ENCODE results near the gene PAPLN.

The PAPLN gene

GRCh38 chr14:73243748-73244147 is 6.4 kb downstream of the PAPLN start:
- no peak for DNase-seq (ENCODE audit: insufficient read length, low spot score)

GRCh38 chr14:73244541-73245290 is 7.4 kb downstream of the PAPLN start:
- DNase-seq (ENCODE audit: insufficient read length, low spot score) (no peak), FAIRE-seq (no peak)

More at GRCh38 chr14:73243748-73244147, 6.4 kb downstream of the PAPLN start:
- FAIRE-seq = no peak

GRCh38 chr14:73245480-73246325 is 8.4 kb downstream of the PAPLN start:
- peak; percentile 40 for DNase-seq (ENCODE audit: insufficient read length, low spot score)
- FAIRE-seq = no peak

GRCh38 chr14:73246387-73247150 is 9.3 kb downstream of the PAPLN start:
- peak; percentile 67 for FAIRE-seq
- no peak for DNase-seq (ENCODE audit: insufficient read length, low spot score)

- peak; percentile 76 for FAIRE-seq
- DNase-seq (ENCODE audit: insufficient read length, low spot score) = no peak
Measured at GRCh38 chr14:73248108-73248868, 11.0 kb downstream of the PAPLN start.

- DNase-seq (ENCODE audit: insufficient read length, low spot score) (no peak), FAIRE-seq (no peak)
Measured at GRCh38 chr14:73249108-73249507, 11.8 kb downstream of the PAPLN start.

- DNase-seq (ENCODE audit: insufficient read length, low spot score) (no peak), FAIRE-seq (no peak)
Measured at GRCh38 chr14:73249564-73250316, 12.4 kb downstream of the PAPLN start.

- FAIRE-seq (no peak), DNase-seq (ENCODE audit: insufficient read length, low spot score) (no peak)
Measured at GRCh38 chr14:73250317-73250713, 13.0 kb downstream of the PAPLN start.

GRCh38 chr14:73250781-73251500 is 13.6 kb downstream of the PAPLN start:
- FAIRE-seq (no peak), DNase-seq (ENCODE audit: insufficient read length, low spot score) (no peak)

GRCh38 chr14:73251516-73252215 is 14.4 kb downstream of the PAPLN start:
- FAIRE-seq = no peak
- no peak for DNase-seq (ENCODE audit: insufficient read length, low spot score)

GRCh38 chr14:73252491-73253322 is 15.4 kb downstream of the PAPLN start:
- DNase-seq (ENCODE audit: insufficient read length, low spot score) (no peak), FAIRE-seq (no peak)

GRCh38 chr14:73253323-73253610 is 16.0 kb downstream of the PAPLN start:
- FAIRE-seq = no peak

GRCh38 chr14:73253721-73254120 is 16.4 kb downstream of the PAPLN start:
- DNase-seq (ENCODE audit: insufficient read length, low spot score) (no peak), FAIRE-seq (no peak)

More at GRCh38 chr14:73253323-73253610, 16.0 kb downstream of the PAPLN start:
- DNase-seq (ENCODE audit: insufficient read length, low spot score) = no peak

GRCh38 chr14:73254247-73255004 is 17.1 kb downstream of the PAPLN start:
- no peak for DNase-seq (ENCODE audit: insufficient read length, low spot score)
- no peak for FAIRE-seq

- DNase-seq (ENCODE audit: insufficient read length, low spot score) (no peak), FAIRE-seq (no peak)
Measured at GRCh38 chr14:73255005-73255400, 17.7 kb downstream of the PAPLN start.

GRCh38 chr14:73255693-73256225 is 18.5 kb downstream of the PAPLN start:
- FAIRE-seq (no peak), DNase-seq (ENCODE audit: insufficient read length, low spot score) (no peak)

- FAIRE-seq (peak; percentile 61), DNase-seq (ENCODE audit: insufficient read length, low spot score) (no peak)
Measured at GRCh38 chr14:73258076-73258475, 20.8 kb downstream of the PAPLN start.

Measured in GM19239 (cell line).